Fibroblast of lung (primary cell): ENCODE results near the gene BTBD9. TPM values are rescaled to one million over a fixed set of nuclear protein-coding genes. Genes with fewer than 3 reads are reported as not detected.

ENCODE experiments used
- DNase-seq, 2 donors: peaks; one replicate each; pipeline versions ENCODE4 v3.0.0 to v3.0.0-alpha.2; 2010; ENCODE audit warnings: low read depth in 2 of 2
- H2AFZ ChIP-seq: 2 replicates; pipeline ENCODE4 v1.5.1; 2012; ENCODE audit warnings: low read length, control low read depth, inconsistent platforms
- H3K27ac ChIP-seq: 2 replicates; pipeline ENCODE4 v1.5.1; 2011; ENCODE audit warnings: low read length, control low read depth; ENCODE audit not compliant: insufficient read depth
- H3K27me3 ChIP-seq: 2 replicates; pipeline ENCODE4 v1.5.1; 2011; ENCODE audit warnings: mild to moderate bottlenecking, low read length; ENCODE audit not compliant: control insufficient read depth, insufficient read depth
- H3K36me3 ChIP-seq: 2 replicates; pipeline ENCODE4 v1.5.1; 2011; ENCODE audit warnings: low read length; ENCODE audit not compliant: control insufficient read depth, insufficient read depth
- H3K4me1 ChIP-seq: 2 replicates; pipeline ENCODE4 v1.5.1; 2011; ENCODE audit warnings: low read length; ENCODE audit not compliant: control insufficient read depth, insufficient read depth; ENCODE audit errors: extremely low read depth
- H3K4me2 ChIP-seq: 2 replicates; pipeline ENCODE4 v1.5.1; 2011; ENCODE audit warnings: low read length, control low read depth; ENCODE audit not compliant: insufficient read depth; ENCODE audit errors: extremely low read depth
- H3K4me3 ChIP-seq, 4 experiments: fragments of 200-600 bp in 1 of 4; sonication (generic) in 1 of 4; replicated peaks in 1 of 4; 2 replicates each; pipeline ENCODE4 v1.5.1; 2011 to 2016; ENCODE audit warnings: low read length in 4 of 4, low read depth in 3 of 4, mild to moderate bottlenecking in 3 of 4, control low read depth in 2 of 4, inconsistent platforms in 1 of 4, mixed read lengths in 1 of 4; ENCODE audit not compliant: insufficient read depth in 1 of 4; ENCODE audit errors: control extremely low read depth in 1 of 4
- H3K79me2 ChIP-seq: 2 replicates; pipeline ENCODE4 v1.5.1; 2012; ENCODE audit warnings: mild to moderate bottlenecking, low read length, inconsistent platforms; ENCODE audit not compliant: control insufficient read depth, insufficient read depth
- H3K9ac ChIP-seq: 2 replicates; pipeline ENCODE4 v1.5.1; 2011; ENCODE audit warnings: mild to moderate bottlenecking, low read length, control low read depth; ENCODE audit not compliant: insufficient read depth
- H3K9me3 ChIP-seq: 2 replicates; pipeline ENCODE4 v1.5.1; 2012; ENCODE audit warnings: low read depth, low read length; ENCODE audit not compliant: control insufficient read depth, insufficient read depth
- H4K20me1 ChIP-seq: 2 replicates; pipeline ENCODE4 v1.5.1; 2011; ENCODE audit warnings: low read length; ENCODE audit not compliant: control insufficient read depth, insufficient read depth; ENCODE audit errors: extremely low read depth
- EZH2 ChIP-seq: IDR thresholded peaks from 2 replicates; pipeline ENCODE4 v1.5.1; 2012; ENCODE audit warnings: low read length, control low read depth, mild to moderate bottlenecking; ENCODE audit errors: missing control alignments
- polyA plus RNA-seq, 2 donors: library from polyadenylated mRNA; depleted of rRNA in 1 of 2; stranded (reverse) in 1 of 2; unstranded in 1 of 2; fragments of >200 nt; gene quantifications; 2 replicates each; pipeline ENCODE4 v1.2.1, GENCODE V29; 2011 to 2012; ENCODE audit warnings: missing spikeins in 1 of 2
- total RNA-seq: library from RNA; depleted of rRNA; stranded (reverse); fragments of >200 nt; gene quantifications from 2 replicates; pipeline ENCODE4 v1.2.1, GENCODE V29; 2014
- TF ChIP-seq, protein P1 (sequence below), 2 donors: IDR thresholded peaks in 1 of 2; conservative IDR thresholded peaks in 1 of 2; 1 replicate in 1 of 2; 2 replicates in 1 of 2; pipeline ENCODE4 v1.5.1; 2011 to 2012; ENCODE audit warnings: low read length in 2 of 2, control low read depth in 1 of 2, inconsistent platforms in 1 of 2, low read depth in 1 of 2, mild to moderate bottlenecking in 1 of 2

The BTBD9 gene
- total and polyA plus RNA-seq, 2 donors (not counting 1 experiment from before 2014, with no cell fraction given): 7.7 to 13.4 TPM

DNA sequence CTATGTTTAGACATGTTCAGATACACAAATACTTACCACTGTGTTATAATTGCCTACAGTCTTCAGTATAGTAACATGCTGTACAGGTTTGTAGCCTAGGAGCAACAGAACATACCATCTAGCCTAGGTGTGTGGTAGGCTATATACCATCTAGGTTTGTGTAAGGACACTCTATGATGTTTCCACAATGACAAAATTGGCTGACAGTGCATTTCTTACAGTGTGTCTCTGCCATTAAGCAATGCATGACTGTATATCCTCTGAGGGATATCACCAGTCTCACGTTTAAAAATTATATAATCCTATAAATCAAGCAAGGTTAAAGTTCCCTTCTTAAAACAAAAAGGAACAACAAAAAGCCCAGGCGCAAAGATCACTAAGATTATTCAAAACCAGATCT, 352.2 kb downstream of the BTBD9 start:
- DNase-seq: no peak
- H3K36me3 ChIP-seq: no peaks in the 10 kb centered on the region
- peaks cover 2% of the 10 kb centered on the region for H3K4me1 ChIP-seq
- H3K27ac ChIP-seq: no peak overlapping the region
- no peaks in the 10 kb centered on the region for H3K27me3 ChIP-seq
- TF ChIP-seq, protein P1, sequence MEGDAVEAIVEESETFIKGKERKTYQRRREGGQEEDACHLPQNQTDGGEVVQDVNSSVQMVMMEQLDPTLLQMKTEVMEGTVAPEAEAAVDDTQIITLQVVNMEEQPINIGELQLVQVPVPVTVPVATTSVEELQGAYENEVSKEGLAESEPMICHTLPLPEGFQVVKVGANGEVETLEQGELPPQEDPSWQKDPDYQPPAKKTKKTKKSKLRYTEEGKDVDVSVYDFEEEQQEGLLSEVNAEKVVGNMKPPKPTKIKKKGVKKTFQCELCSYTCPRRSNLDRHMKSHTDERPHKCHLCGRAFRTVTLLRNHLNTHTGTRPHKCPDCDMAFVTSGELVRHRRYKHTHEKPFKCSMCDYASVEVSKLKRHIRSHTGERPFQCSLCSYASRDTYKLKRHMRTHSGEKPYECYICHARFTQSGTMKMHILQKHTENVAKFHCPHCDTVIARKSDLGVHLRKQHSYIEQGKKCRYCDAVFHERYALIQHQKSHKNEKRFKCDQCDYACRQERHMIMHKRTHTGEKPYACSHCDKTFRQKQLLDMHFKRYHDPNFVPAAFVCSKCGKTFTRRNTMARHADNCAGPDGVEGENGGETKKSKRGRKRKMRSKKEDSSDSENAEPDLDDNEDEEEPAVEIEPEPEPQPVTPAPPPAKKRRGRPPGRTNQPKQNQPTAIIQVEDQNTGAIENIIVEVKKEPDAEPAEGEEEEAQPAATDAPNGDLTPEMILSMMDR (conservative IDR thresholded peaks at IDR 0.05 in 1 of 2, IDR thresholded peaks at IDR 0.05 in 1 of 2; ENCODE audit: low read depth in 1 of 2, low read length in 2 of 2): no peak
- TF ChIP-seq EZH2: no peak
- no peak overlapping the region for H3K4me2 ChIP-seq
- H4K20me1 ChIP-seq: no peaks in the 10 kb centered on the region
- no peaks in the 10 kb centered on the region for H3K9me3 ChIP-seq
- no peaks in the 10 kb centered on the region for H3K79me2 ChIP-seq
- H2AFZ ChIP-seq: no peak overlapping the region
- H3K4me3 ChIP-seq: no peak overlapping the region
- H3K9ac ChIP-seq: no peak overlapping the region

DNA sequence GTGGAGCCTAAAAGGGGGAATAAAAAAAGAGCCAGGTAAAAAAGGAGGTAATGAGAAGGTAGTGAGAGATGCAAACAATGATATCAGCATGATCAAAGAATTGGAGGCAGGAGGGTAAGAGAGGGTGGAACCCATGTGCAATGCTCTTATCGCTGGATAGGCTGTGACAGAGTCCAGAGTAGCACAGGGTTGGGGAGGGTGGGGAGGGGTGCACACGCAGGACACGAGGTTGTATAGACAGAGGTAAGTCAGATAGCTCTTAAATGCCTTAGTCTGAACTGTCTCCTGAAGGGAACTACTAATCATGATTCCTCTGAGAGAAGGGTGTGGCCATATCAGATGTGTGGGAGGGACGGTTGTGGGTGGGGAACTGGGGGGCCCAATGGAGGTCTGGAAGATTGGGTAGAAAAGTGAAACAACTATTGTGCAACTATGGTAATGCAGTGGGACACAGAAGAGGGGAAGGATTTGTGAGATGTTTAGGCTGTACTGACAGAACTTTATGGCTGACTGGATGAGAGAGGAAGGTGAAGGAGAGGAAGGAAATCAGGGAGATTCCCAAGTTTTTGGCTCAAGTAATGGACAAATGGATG, 354.8 kb downstream of the BTBD9 start:
- TF ChIP-seq, protein P1 (conservative IDR thresholded peaks at IDR 0.05 in 1 of 2, IDR thresholded peaks at IDR 0.05 in 1 of 2; ENCODE audit: low read depth in 1 of 2, low read length in 2 of 2): no peak
- no peak for TF ChIP-seq EZH2
- no peaks in the 10 kb centered on the region for H3K79me2 ChIP-seq
- no peaks in the 10 kb centered on the region for H3K9me3 ChIP-seq
- H3K4me3 ChIP-seq: no peak overlapping the region
- H3K9ac ChIP-seq: no peak overlapping the region
- no peak overlapping the region for H3K27ac ChIP-seq
- no peaks in the 10 kb centered on the region for H4K20me1 ChIP-seq
- H3K27me3 ChIP-seq: no peaks in the 10 kb centered on the region
- peaks cover 2% of the 10 kb centered on the region for H3K4me1 ChIP-seq
- no peak for DNase-seq
- no peak overlapping the region for H3K4me2 ChIP-seq
- H3K36me3 ChIP-seq: no peaks in the 10 kb centered on the region
- no peak overlapping the region for H2AFZ ChIP-seq

DNA sequence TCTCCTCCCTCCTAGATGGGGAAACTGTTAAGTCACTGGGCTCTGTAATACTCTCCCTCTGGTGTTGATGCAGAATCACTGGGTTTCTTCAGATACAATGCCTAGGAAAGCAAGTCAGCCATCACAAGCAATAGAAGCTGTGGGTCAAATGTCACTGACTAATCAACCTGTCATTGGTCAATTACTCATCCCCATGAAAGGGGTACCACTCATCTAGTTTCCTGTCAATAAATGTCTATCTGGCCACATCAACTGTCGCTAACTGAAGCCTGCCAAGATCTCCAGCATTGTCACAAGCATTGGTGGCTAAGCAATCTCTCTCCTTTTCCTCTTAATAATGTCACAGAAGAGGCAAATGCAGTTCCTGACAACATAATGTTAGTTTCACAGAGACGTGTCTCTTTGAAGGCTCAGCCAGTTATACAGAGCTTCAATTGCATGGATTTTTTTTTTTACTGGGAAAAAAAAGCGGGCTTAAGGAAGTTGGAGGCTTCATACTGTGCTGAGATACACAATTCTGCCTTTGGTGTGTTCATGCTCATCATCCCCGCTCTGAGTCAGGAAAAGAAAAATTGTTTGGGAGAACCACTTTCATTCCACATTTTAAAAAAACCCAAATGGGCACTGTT, 355.9 kb downstream of the BTBD9 start:
- Histone ChIP-seq H3K4me2 (no peak overlapping the region), H3K4me1 (peaks cover 2% of the 10 kb centered on the region), H3K9me3 (no peaks in the 10 kb centered on the region), H3K79me2 (no peaks in the 10 kb centered on the region), H4K20me1 (no peaks in the 10 kb centered on the region), H3K27me3 (no peaks in the 10 kb centered on the region), H3K9ac (no peak overlapping the region), H3K36me3 (no peaks in the 10 kb centered on the region), H2AFZ (no peak overlapping the region), H3K4me3 (no peak overlapping the region), H3K27ac (no peak overlapping the region)
- DNase-seq: no peak
- TF ChIP-seq, protein P1 (conservative IDR thresholded peaks at IDR 0.05 in 1 of 2, IDR thresholded peaks at IDR 0.05 in 1 of 2; ENCODE audit: low read depth in 1 of 2, low read length in 2 of 2): no peak
- no peak for TF ChIP-seq EZH2
